Prostate gland (tissue), 2 donors: ENCODE results near the gene CAPS2. TPM values are rescaled to one million over a fixed set of nuclear protein-coding genes. Genes with fewer than 3 reads are reported as not detected.

Experiments used
- DNase-seq: peaks from one replicate; pipeline ENCODE4 v3.0.0-alpha.2; 2019; ENCODE audit warnings: low spot score
- H3K27ac ChIP-seq, 2 donors: fragments of 200-600 bp; sonication (generic); 2 replicates each; pipeline ENCODE4 v1.5.1; 2017 to 2019
- H3K27me3 ChIP-seq: fragments of 200-600 bp; sonication (generic); replicated peaks from 2 replicates; pipeline ENCODE4 v1.5.1; 2019; ENCODE audit not compliant: insufficient read depth
- H3K36me3 ChIP-seq, 2 donors: fragments of 200-600 bp; sonication (generic); 1 replicate in 1 of 2; 2 replicates in 1 of 2; pipeline versions ENCODE4 v1.5.1 to v1.8.1; 2017 to 2019
- H3K4me1 ChIP-seq: fragments of 200-600 bp; sonication (generic); replicated peaks from 2 replicates; pipeline ENCODE4 v1.5.1; 2019
- H3K4me3 ChIP-seq, 2 donors: fragments of 200-600 bp; sonication (generic); 2 replicates each; pipeline ENCODE4 v1.5.1; 2017 to 2019
- H3K9me3 ChIP-seq: fragments of 200-600 bp; sonication (generic); 2 replicates; pipeline ENCODE4 v1.5.1; 2017
- POLR2A ChIP-seq: fragments of 450-650 bp; IDR thresholded peaks from one replicate; pipeline ENCODE4 v1.6.1; 2016; ENCODE audit warnings: antibody characterized with exemption, mild to moderate bottlenecking
- POLR2AphosphoS5 ChIP-seq: sonication (generic); formaldehyde crosslinking; IDR thresholded peaks from one replicate; pipeline ENCODE4 v1.6.1; 2017; ENCODE audit warnings: antibody characterized with exemption
- WGBS: methylation state at CpG from one replicate; pipeline ENCODE4 v1.1.5; 2018; 5-methylcytosine and 5-hydroxymethylcytosine counted together
- intact Hi-C: fragments of 100-400 bp; cut with DNase I; formaldehyde crosslinking; loops from one replicate; pipeline ENCODE4 v1.14.2; 2022
- total RNA-seq, 2 donors: library from RNA; depleted of rRNA; stranded (reverse); fragments of >200 nt; gene quantifications; one replicate each; pipeline ENCODE4 v1.1.0, GENCODE V29; 2016
- TF ChIP-seq, protein P1 (sequence below), 4 experiments: fragments of 200-600 bp in 2 of 4; fragments of 450-650 bp in 2 of 4; sonication (generic) in 2 of 4; IDR thresholded peaks; 1 replicate in 3 of 4; 2 replicates in 1 of 4; pipeline ENCODE4 v1.5.1; 2016 to 2019; ENCODE audit warnings: antibody characterized with exemption in 4 of 4, mild to moderate bottlenecking in 2 of 4, moderate library complexity in 2 of 4

The CAPS2 gene
- total RNA-seq, 2 donors from 2014 or later = 7.9 to 29.8 TPM

GRCh38 chr12:75345531-75345930 is 15.4 kb upstream of the CAPS2 start:
- intact Hi-C loops = no loop called here
- Histone ChIP-seq H3K27ac (no peak overlapping the region), H3K27me3 (no peaks in the 10 kb centered on the region), H3K9me3 (no peaks in the 10 kb centered on the region), H3K4me1 (no peaks in the 10 kb centered on the region), H3K36me3 (no peaks in the 10 kb centered on the region), H3K4me3 (no peak overlapping the region)
- TF ChIP-seq POLR2A (no peak), POLR2AphosphoS5 (no peak)
- TF ChIP-seq, protein P1, sequence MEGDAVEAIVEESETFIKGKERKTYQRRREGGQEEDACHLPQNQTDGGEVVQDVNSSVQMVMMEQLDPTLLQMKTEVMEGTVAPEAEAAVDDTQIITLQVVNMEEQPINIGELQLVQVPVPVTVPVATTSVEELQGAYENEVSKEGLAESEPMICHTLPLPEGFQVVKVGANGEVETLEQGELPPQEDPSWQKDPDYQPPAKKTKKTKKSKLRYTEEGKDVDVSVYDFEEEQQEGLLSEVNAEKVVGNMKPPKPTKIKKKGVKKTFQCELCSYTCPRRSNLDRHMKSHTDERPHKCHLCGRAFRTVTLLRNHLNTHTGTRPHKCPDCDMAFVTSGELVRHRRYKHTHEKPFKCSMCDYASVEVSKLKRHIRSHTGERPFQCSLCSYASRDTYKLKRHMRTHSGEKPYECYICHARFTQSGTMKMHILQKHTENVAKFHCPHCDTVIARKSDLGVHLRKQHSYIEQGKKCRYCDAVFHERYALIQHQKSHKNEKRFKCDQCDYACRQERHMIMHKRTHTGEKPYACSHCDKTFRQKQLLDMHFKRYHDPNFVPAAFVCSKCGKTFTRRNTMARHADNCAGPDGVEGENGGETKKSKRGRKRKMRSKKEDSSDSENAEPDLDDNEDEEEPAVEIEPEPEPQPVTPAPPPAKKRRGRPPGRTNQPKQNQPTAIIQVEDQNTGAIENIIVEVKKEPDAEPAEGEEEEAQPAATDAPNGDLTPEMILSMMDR (IDR thresholded peaks at IDR 0.05) = no peak
- 88% methylated on average over 2 of the region's 2 CpGs for WGBS
- DNase-seq = no peak

- no peak overlapping the region for H3K4me3 ChIP-seq
- H3K27me3 ChIP-seq = no peaks in the 10 kb centered on the region
- no peaks in the 10 kb centered on the region for H3K4me1 ChIP-seq
- no peak for DNase-seq
- H3K27ac ChIP-seq = no peak overlapping the region
- no peaks in the 10 kb centered on the region for H3K9me3 ChIP-seq
- WGBS = 98% methylated on average over 5 of the region's 5 CpGs
- TF ChIP-seq POLR2A (no peak), POLR2AphosphoS5 (no peak)
- TF ChIP-seq, protein P1 (IDR thresholded peaks at IDR 0.05) = no peak
- intact Hi-C loops = no loop called here
- no peaks in the 10 kb centered on the region for H3K36me3 ChIP-seq
These were observed 11.7 kb upstream of the CAPS2 start for GRCh38 chr12:75341873-75342272.

DNA sequence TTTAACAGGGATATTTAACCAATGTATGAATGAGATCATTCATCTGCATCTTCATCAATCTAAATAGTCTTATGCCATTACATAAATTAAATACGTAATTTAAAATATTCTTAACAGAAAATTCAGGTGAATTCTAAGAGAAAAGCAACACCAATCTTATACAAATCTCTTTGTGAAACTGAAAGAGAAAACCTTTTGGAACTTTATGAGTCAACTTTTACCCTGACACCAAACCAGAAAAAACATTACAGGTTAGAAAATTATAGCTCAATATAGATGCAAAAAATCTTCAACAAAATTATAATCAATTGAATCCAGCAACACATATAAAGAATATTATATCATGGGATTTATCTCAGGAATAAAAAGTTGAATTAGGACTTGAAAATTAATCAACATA is 7.8 kb upstream of the CAPS2 start:
- no peaks in the 10 kb centered on the region for H3K36me3 ChIP-seq
- H3K4me1 ChIP-seq = no peaks in the 10 kb centered on the region
- intact Hi-C loops = loop anchor here (10.0 kb wide), 1 partner anchor 167 kb away; no protein-coding TSS in a partner anchor
- H3K27me3 ChIP-seq = no peaks in the 10 kb centered on the region
- H3K27ac ChIP-seq = no peak overlapping the region
- WGBS = 87% methylated on average over 1 of the region's 1 CpG
- DNase-seq = no peak
- no peak overlapping the region for H3K4me3 ChIP-seq
- no peaks in the 10 kb centered on the region for H3K9me3 ChIP-seq
- TF ChIP-seq POLR2AphosphoS5 (no peak), POLR2A (no peak)
- TF ChIP-seq, protein P1 (IDR thresholded peaks at IDR 0.05) = no peak

- H3K27me3 ChIP-seq = no peaks in the 10 kb centered on the region
- intact Hi-C loops = loop anchor here (10.0 kb wide), 1 partner anchor 170 kb away; no protein-coding TSS in a partner anchor
- 17% methylated on average over 23 of the region's 23 CpGs for WGBS
- H3K9me3 ChIP-seq = no peaks in the 10 kb centered on the region
- DNase-seq = peak; percentile 81
- TF ChIP-seq POLR2A = no peak
- peak; percentile 64 for TF ChIP-seq POLR2AphosphoS5
- TF ChIP-seq, protein P1 (IDR thresholded peaks at IDR 0.05) = peak; percentile 66 to 85 (median 76)
- peak within 1 kb of the TSS; percentile 12 to 15 for H3K4me3 ChIP-seq
- H3K4me1 ChIP-seq = no peaks in the 10 kb centered on the region
- H3K27ac ChIP-seq = no peak within 1 kb of the TSS
- H3K36me3 ChIP-seq = no peaks in the 10 kb centered on the region
These were observed 4.4 kb upstream of the CAPS2 start, which contains the start of gene GLIPR1L1 for GRCh38 chr12:75334384-75335030. Gene GLIPR1L1, plus strand, starts transcription at chr12:75334670. Its CDS starts 59 bp downstream, at chr12:75334729.

DNA sequence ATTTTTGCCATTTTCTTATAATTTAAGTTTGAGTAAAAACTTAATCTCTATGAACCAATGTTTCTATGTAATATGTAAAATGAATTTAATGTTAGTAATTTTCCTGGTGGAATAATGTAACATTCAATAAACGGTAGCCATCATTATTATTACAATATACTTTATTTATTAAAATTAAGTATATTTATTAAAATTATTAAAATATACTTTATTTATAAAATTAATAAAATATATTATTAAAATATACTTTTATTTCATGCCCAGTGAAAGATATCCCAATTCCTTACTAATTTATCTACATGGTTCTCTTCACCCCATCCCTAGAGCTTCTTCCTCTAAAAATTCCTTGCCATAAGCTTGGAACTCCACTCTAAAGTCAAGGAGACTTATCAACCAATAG is 2.5 kb downstream of the CAPS2 start:
- H3K9me3 ChIP-seq = no peaks in the 10 kb centered on the region
- 98% methylated on average over 1 of the region's 1 CpG for WGBS
- TF ChIP-seq, protein P1 (IDR thresholded peaks at IDR 0.05) = no peak
- TF ChIP-seq POLR2AphosphoS5 = no peak
- no peak for TF ChIP-seq POLR2A
- intact Hi-C loops = no loop called here
- no peaks in the 10 kb centered on the region for H3K4me1 ChIP-seq
- H3K27ac ChIP-seq = no peak overlapping the region
- no peak overlapping the region for H3K4me3 ChIP-seq
- no peaks in the 10 kb centered on the region for H3K27me3 ChIP-seq
- H3K36me3 ChIP-seq = no peaks in the 10 kb centered on the region
- no peak for DNase-seq
